ENCODE results near the gene ZNF154.
"Not testable (repeated sequence)": the region's sequence is repeated elsewhere in the genome, so short reads cannot be mapped to it uniquely, and the experiment has no call there.

ZNF154 gene

DNA sequence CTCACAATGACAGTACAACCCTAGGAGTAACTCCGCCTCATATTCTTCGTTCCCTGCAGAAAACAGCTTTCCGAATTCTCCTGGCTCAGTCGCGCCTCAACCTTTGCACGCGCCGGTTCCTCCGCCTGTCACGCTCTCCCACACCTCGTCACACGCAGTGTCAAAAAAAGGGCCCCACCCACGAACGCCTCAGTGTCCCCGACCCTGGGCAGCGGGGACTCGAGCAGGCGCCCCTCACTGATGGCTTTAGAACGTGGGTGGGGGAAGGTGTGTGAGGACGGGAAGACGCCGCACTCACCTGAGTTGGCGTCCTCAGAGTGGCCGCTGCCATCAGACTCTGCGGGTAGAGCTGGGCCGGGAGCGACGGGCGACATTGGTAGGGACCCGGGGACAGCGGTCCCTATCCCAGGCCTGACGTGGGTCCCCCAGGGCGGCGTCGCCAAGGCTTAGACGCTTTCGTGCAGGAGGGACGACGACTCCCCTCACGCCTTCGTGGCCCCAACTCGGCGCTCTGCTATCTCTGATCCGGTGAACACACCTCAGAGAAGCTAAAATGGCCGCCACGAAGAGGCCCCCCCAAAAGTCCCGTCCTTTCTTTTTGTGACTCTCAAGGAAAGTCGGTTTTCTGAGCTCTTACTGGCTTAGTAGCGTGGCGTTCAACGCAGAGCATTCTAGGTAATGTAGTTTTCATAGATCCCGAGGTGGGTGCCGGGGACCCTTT is at the start of gene ZNF154:
ZNF154 (minus strand) TSS at position 564 of the 721 bp plus-strand sequence; CDS start at position 331, 233 bp downstream.
- peak; percentile 5 to 6 for DNase-seq (ENCODE audit: low read depth in 1 of 2, low spot score in 1 of 2)

DNA sequence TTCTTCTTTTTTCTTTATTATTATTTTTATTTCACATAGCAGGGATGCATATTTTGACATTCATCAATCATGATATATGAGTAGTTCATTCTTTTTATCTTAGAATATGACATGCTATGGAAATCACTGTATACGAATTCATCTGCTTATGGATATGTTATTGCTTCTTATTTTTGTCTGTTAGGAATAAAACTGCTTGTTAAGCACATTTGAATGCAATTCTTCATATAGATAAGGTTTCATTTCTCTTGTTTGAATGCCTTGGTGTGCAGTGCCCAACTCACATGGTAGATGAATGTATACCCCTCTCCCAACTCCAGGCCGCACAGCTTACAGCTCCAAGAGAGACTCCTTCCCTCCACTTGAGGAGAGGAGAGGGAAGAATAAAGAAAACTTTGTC is 48.9 kb upstream of the ZNF154 start:
- no peak for DNase-seq (ENCODE audit: low read depth in 1 of 2, low spot score in 1 of 2)

DNA sequence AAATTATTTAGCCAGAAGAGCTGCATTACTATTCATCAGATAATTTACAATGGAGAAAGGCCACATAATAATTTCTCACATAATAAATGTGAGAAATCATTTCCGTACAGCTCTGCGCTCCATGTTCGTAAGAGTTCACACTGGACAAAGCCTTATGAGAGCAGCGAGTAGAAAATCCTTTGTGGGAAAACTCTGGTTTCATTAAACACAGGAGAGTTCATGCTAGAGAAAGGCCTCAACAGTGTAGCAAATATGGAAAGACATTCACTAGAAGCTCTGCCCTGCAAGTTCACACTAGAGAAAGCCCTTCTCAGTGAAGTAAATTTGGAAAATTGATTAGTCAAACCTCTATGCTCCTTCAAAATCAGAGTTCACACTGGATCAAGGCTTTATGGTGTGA is 46.0 kb upstream of the ZNF154 start:
- DNase-seq (ENCODE audit: low read depth in 1 of 2, low spot score in 1 of 2) = no peak

DNA sequence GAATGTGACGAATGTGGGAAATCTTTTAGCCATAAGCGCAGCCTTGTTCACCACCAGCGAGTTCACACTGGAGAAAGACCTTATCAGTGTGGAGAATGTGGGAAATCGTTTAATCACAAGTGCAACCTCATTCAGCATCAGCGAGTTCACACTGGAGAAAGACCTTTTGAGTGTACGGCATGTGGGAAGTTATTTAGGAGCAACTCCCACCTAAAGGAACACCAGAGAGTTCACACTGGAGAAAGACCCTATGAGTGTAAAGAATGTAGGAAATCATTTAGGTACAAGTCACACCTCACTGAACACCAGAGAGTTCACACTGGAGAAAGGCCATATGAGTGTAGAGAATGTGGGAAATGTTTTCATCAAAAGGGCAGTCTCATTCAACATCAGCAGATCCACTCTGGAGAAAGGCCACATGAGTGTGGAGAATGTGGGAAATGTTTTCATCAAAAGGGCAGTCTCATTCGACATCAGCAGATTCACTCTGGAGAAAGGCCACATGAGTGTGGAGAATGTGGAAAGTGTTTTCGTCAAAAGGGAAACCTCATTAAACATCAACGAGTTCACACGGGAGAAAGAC is 45.2 kb upstream of the ZNF154 start:
- DNase-seq (ENCODE audit: low read depth in 1 of 2, low spot score in 1 of 2) = no peak

DNA sequence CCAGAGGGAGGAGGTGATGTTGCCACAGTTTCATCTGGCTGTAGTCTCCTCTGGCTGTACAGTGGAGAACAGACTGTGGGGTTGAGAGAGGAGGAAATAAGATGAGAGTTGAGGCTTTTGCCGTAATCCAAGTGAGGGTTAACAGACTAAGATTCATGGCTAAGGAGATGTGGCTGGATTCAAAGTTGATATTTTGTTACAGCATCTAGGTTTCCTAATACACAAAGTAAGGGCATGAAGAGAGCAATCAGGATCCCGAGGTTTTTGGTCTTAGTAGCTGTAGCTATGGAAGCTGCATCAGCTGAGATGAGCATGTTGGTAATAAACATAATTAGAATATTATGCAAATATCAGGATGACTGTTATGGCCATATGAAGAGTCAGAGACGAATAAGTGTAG is 39.0 kb upstream of the ZNF154 start:
- no peak for DNase-seq (ENCODE audit: low read depth in 1 of 2, low spot score in 1 of 2)

DNA sequence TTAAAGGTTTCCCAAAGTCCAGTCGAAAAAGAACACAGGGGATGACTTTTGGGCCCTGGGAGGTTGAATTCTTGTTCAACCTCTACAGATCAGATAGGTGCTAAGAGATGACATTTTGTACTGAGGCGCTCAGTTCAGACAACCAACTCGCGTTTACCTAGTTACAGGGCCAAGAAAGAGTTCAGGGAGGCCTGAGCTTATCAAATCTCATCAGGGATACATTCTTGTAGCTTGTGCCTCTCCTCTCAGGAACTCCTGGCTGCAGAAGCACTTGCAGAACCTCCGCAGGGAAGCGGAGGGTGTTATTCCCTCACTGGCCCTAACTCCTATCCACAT is 38.4 kb upstream of the ZNF154 start:
- no peak for DNase-seq (ENCODE audit: low read depth in 1 of 2, low spot score in 1 of 2)

DNA sequence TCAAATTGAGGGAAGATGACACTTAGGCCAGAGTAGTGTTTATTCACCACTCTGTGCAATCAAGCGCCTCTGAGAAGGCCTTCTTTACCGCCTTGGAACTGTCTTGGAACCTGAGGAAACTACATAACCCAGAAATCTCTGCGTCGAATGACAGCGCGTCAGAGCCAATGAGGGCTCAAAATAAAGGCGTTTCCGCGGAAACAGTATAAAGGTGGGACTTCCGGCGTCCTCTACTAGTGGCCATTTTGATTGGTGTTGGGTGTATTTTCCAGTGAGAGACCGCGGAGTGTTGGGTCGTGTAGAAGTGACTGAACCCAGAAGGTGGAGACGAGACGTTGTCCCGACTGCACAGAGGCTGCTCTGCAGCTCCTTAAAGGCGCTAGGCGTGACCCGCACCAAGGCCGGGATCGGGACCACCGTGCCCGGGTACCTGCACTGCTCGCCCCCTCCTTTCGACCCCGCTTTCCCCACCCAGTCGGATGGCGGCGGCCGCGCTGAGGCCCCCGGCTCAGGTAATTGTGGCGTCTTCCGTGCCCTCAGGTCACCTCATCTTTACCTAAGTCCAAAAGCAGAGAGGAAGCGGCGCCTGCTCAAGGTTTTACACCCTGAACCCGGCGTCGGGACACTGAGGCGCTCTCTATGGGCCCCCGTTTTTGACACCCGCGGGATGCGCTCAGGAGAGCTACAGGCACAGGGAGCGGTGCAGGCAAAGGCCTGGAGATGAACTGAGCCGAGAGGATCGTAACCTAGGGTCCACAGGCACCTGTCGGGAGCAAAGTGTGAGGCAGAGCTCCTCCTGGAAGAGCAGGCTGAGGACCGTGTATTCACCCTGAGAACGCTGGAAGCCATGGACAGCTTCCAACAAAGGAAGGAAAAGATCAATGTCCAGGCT is 37.8 kb upstream of the ZNF154 start, which contains the start of gene ZNF776:
ZNF776 (plus strand) TSS at position 236 of the 892 bp plus-strand sequence; CDS start at position 480, 244 bp downstream.
- DNase-seq (ENCODE audit: low read depth in 1 of 2, low spot score in 1 of 2) = peak; percentile 49 to 59

DNA sequence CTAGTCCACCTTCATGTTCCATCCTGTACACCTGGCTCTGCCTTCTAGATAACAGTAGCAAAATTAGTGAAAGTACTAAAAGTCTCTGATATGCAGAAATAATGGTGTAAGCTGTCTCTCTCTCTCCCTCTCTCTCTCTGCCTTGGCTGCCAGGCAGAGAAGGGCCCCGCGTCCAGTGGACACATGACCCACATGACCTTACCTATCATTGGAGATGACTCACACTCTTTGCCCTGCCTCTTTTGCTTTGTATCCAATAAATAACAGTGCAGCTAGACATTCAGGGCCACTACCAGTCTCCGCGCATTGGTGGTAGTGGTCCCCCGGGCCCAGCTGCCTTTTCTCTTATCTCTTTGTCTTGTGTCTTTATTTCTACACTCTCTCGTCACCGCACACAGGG is 29.8 kb upstream of the ZNF154 start:
- not testable (repeated sequence) for DNase-seq (ENCODE audit: low read depth in 1 of 2, low spot score in 1 of 2)

DNA sequence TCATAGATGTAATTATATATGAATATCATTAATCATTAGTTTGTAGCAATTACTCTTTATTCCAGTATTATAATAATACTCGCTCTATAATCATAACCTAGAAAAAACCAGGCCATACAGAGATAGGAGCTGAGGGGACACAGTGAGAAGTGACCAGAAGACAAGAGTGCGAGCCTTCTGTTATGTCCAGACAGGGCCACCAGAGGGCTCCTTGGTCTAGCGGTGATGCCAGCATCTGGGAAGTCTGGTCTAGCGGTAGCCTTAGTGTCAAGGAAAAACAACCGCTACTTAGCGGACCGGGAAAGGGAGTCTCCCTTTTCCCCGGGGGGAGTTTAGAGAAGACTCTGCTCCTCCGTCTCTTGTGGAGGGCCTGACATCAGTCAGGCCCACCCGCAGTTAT is 29.3 kb upstream of the ZNF154 start:
- peak in 1 of 2 donors; percentile 14 for DNase-seq (ENCODE audit: low read depth in 1 of 2, low spot score in 1 of 2)

DNA sequence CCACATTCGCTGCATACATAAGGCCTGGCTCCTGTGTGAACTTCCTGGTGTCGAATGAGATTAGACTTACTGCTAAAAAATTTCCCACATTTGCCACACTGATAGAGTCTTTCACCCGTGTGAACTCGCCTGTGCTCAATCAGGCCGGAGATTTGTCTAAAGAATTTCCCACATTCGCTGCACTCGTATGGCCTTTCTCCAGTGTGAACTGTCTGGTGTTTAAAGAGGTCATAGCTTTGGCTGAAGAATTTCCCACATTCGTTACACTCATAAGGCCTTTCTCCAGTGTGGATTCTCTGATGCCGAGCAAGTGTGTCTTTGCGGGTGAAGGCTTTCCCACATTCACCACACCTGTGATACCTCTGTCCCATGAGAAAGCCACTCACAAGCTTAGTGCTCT is 11.9 kb upstream of the ZNF154 start:
- no peak for DNase-seq (ENCODE audit: low read depth in 1 of 2, low spot score in 1 of 2)

DNA sequence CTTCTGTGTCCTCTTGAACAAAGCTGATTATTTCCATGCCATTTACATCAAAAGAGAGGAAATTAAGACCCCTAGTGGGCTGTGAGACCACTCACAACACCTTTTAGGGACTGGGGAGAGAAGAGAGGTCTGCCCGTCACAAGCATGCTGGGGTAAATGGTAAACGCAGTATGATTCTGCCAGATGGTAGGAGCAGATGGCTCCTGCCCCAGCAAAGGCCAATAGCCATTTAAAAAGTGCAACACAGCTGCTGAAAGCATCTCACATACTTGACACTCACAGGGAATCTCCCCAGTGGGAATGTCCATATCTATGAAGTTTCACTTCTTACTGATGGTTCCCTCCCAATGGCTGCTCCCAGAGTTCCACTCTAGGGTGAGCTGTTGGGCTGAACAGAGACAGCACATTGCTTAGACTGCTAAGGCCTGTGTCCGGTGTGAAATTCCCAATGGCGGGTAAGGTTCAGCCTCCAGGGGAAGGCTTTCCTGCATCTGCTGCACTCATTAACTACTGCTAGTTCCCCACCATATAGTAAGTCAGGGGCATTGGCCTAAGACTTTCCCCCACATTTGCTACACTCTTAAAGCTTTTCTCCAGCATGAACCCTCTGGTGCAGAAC is 11.0 kb upstream of the ZNF154 start:
- no peak for DNase-seq (ENCODE audit: low read depth in 1 of 2, low spot score in 1 of 2)

DNA sequence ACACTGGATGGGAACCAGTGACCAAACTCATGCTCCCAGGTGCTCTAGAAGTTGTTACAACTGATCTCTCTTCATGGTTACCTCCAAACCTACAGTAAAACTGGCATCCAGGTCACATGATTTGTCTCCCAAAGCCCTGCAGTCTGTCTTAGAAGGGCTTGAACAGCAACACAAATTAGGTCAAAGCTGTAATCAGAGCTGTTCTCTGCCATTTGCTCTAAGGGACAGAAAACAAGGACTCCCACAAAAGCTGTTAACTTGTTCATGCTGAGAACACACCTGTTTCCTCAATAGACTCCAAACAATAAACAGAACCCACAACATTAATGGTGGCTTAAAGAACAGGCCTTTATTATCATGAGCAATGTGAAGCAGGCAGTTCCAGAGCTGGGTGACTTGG is 10.4 kb upstream of the ZNF154 start:
- DNase-seq (ENCODE audit: low read depth in 1 of 2, low spot score in 1 of 2) = no peak

DNA sequence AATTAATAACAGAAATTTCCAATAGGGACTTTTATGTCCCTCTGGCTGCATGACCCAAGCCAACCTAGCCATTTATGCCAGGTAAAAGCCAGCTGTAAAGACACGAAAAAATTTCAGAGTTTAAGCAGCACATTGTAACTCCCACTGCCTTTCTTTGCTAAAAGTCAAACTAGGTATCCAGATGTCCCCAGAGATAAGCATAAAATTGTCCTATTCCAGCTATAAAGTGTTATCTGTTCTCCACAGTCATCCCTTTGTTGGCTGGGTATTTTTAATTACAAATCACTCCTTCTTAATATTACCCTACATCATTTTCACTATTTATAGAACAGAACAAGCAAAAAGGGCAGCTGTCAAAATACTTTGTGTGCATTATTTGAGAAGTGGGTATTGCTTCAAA is 3.2 kb upstream of the ZNF154 start:
- DNase-seq (ENCODE audit: low read depth in 1 of 2, low spot score in 1 of 2) = no peak

DNA sequence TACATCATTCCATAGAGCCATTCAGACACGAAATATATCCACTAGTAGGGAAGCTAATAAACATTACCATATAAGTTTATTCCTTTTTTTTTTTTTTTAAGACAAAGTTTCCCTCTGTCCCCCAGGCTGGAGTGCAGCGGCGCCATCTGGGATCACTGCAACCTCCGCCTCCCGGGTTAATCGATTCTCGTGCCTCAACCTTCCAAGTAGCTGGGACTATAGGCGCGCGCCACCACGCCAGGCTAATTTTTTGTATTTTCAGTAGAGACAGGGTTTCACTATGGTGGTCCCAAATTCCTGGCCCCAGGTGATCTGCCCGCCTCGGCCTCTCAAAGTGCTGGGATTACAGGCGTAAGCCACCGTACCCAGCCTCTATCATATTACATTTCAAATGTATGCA is 612 bp upstream of the ZNF154 start:
- DNase-seq (ENCODE audit: low read depth in 1 of 2, low spot score in 1 of 2) = no peak

DNA sequence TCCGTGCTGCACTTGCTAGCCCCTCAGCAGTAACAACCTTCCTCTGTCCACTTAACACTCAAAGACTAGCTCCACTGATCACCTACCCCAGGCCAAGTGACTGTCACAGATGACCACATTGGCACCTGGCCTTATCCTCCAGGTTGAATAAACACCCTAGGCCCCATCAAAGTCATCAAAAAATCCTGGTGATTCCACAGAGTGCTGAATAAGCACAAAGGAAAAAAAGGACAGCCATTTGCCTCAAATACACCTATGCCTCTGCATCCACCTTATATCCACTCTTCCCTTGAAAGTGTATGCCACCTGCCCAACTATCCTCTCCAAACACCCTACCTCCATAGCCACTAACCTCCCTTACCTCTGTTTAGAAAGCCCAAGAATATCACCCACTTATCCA is 2.7 kb downstream of the ZNF154 start:
- no peak for DNase-seq (ENCODE audit: low read depth in 1 of 2, low spot score in 1 of 2)

DNA sequence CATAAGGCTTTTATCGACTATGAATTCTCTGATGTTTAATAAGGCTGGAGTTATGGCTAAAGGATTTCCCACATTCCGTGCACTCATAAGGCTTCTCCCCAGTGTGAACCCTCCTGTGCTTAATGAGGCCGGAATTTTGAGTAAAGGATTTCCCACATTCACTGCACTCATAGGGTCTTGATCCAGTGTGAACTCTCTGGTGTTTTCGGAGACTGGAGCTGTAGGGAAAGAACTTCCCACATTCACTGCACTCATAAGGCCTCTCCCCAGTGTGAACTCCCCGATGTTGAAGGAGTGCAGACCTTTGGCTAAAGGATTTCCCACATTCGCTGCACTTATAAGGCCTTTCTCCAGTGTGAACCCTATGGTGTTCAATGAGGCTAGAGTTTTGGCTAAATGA is 7.4 kb downstream of the ZNF154 start:
- no peak for DNase-seq (ENCODE audit: low read depth in 1 of 2, low spot score in 1 of 2)

DNA sequence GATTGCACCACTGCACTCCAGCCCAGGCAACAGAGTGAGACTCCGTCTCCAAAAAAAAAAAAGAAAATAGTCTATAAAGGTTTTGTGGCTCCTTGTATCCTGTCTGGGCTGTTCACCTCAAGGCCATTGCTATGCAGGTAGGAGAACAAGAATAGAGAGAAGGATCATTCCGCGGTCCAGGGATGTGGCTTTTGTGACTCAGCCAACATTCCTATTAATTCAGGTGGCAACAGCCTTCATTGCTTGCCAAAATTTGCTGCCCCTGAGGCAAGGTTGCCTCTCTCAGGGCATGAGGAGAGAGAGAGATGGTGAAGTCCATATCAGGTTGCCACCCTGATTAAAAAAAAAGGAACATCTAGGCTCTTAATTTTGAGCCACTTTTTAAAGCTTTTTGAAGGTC is 19.3 kb downstream of the ZNF154 start:
- DNase-seq (ENCODE audit: low read depth in 1 of 2, low spot score in 1 of 2) = no peak

DNA sequence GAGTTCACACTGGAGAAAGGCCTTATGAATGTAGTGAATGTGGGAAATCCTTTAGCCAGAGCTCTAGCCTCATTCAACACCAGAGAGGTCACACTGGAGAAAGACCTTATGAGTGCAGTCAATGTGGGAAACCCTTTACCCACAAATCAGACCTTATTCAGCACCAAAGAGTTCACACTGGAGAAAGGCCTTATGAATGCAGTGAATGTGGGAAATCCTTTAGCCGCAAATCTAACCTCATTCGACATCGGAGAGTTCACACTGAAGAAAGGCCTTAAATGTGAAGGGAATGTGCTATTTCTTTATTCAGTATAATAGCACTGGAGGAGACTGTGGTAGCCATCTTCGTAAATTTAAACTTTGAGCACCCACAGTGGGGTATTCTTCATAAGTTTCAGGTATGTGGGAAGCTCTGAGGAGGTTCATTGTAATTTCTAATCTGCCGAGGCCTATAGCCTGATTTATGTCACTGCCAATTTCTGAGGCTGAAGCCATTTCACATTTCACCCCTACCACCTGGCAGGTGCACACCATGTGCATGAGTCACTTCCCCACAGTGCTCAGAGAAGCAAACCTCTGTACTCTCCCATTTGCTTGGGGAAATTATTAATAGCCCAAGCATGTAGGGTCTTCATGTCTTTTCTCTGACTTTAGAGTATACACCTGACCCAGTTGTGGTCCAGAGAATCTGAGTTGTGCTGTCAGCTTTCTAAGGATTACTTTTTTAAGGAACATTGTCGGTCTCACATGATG is 20.8 kb downstream of the ZNF154 start:
- DNase-seq (ENCODE audit: low read depth in 1 of 2, low spot score in 1 of 2) = no peak

DNA sequence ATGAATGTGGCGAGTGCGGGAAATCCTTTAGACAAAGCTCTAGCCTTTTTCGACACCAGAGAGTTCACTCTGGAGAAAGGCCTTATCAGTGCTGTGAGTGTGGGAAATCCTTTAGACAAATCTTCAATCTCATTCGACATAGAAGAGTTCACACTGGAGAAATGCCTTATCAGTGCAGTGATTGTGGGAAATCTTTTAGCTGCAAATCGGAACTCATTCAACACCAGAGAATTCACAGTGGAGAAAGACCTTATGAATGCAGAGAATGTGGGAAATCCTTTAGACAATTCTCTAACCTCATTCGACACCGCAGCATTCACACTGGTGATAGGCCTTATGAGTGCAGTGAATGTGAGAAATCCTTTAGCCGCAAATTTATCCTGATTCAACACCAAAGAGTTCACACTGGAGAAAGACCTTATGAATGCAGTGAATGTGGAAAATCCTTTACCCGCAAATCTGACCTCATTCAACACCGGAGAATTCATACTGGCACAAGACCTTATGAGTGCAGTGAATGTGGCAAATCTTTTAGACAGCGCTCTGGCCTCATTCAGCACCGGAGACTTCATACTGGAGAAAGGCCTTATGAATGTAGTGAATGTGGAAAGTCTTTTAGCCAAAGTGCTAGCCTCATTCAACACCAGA is 21.5 kb downstream of the ZNF154 start:
- no peak for DNase-seq (ENCODE audit: low read depth in 1 of 2, low spot score in 1 of 2)

DNA sequence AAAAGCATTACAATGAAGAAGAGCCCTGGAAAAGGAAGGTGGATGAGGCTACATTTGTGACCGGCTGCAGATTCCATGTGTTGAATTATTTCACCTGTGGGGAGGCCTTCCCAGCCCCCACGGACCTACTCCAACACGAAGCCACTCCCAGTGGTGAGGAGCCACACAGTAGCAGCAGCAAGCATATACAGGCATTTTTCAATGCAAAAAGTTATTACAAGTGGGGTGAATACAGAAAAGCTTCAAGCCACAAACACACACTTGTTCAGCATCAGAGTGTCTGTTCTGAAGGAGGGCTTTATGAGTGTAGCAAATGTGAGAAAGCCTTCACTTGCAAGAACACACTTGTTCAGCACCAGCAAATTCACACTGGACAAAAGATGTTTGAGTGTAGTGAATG is 22.3 kb downstream of the ZNF154 start:
- no peak for DNase-seq (ENCODE audit: low read depth in 1 of 2, low spot score in 1 of 2)

Measured in stimulated activated CD4-positive, alpha-beta T cell treated with anti-CD3 and anti-CD28 coated beads, Interleukin-15, amount 100 ng/mL, for 1 hour (primary cell).